Keratinocyte (primary cell): ENCODE measurements around the gene CTXN1. TPM values are rescaled to one million over a fixed set of nuclear protein-coding genes. Genes with fewer than 3 reads are reported as not detected.
A peak's percentile ranks its signal among the peaks of the same experiment; 100 is the strongest.

ENCODE experiments used
- DNase-seq: peaks from one replicate; pipeline ENCODE4 v3.0.0-alpha.2; 2011; ENCODE audit warnings: low read depth, missing footprints, low spot score
- FAIRE-seq: peaks from 2 replicates; lab custom pipeline; 2011; peaks lifted over from hg19 to GRCh38; lab: Jason Lieb, UNC
- H2AFZ ChIP-seq: 2 replicates; pipeline ENCODE4 v1.6.0; 2012; ENCODE audit warnings: low read length, control low read depth, inconsistent platforms; ENCODE audit not compliant: control insufficient read depth
- H3K27ac ChIP-seq: 2 replicates; pipeline ENCODE4 v1.5.1; 2011; ENCODE audit warnings: low read length; ENCODE audit not compliant: control insufficient read depth, insufficient read depth
- H3K27me3 ChIP-seq: 3 replicates; pipeline ENCODE4 v1.6.0; 2011; ENCODE audit warnings: low read length; ENCODE audit not compliant: control insufficient read depth, insufficient read depth; ENCODE audit errors: extremely low read depth
- H3K36me3 ChIP-seq, 2 experiments: 2 replicates in 1 of 2; 3 replicates in 1 of 2; pipeline ENCODE4 v1.5.1; 2011; ENCODE audit warnings: low read length in 2 of 2, mild to moderate bottlenecking in 1 of 2; ENCODE audit not compliant: control insufficient read depth in 2 of 2, insufficient read depth in 2 of 2; ENCODE audit errors: extremely low read depth in 1 of 2
- H3K4me1 ChIP-seq: 3 replicates; pipeline ENCODE4 v1.5.1; 2011; ENCODE audit warnings: low read length; ENCODE audit not compliant: control insufficient read depth, insufficient read depth; ENCODE audit errors: extremely low read depth
- H3K4me2 ChIP-seq: 3 replicates; pipeline ENCODE4 v1.6.0; 2011; ENCODE audit warnings: low read depth, low read length; ENCODE audit not compliant: control insufficient read depth, insufficient read depth; ENCODE audit errors: extremely low read depth
- H3K4me3 ChIP-seq, 3 experiments: fragments of 200-600 bp in 1 of 3; sonication (generic) in 1 of 3; 2 replicates in 2 of 3; 3 replicates in 1 of 3; pipeline ENCODE4 v1.5.1; 2011 to 2016; ENCODE audit warnings: low read length in 3 of 3, mild to moderate bottlenecking in 3 of 3, control low read depth in 2 of 3, inconsistent platforms in 1 of 3, low read depth in 1 of 3, mixed read lengths in 1 of 3, mixed run types in 1 of 3, moderate library complexity in 1 of 3; ENCODE audit not compliant: control insufficient read depth in 2 of 3, insufficient read depth in 2 of 3; ENCODE audit errors: extremely low read depth in 1 of 3
- H3K79me2 ChIP-seq: 2 replicates; pipeline ENCODE4 v1.6.0; 2012; ENCODE audit warnings: low read length; ENCODE audit not compliant: control insufficient read depth, insufficient read depth
- H3K9ac ChIP-seq: 3 replicates; pipeline ENCODE4 v1.6.0; 2011; ENCODE audit warnings: low read length; ENCODE audit not compliant: control insufficient read depth, insufficient read depth; ENCODE audit errors: extremely low read depth
- H3K9me1 ChIP-seq: 3 replicates; pipeline ENCODE4 v1.6.0; 2011; ENCODE audit warnings: low read length; ENCODE audit not compliant: control insufficient read depth, insufficient read depth; ENCODE audit errors: extremely low read depth
- H3K9me3 ChIP-seq: 2 replicates; pipeline ENCODE4 v1.5.1; 2012; ENCODE audit warnings: low read depth, low read length; ENCODE audit not compliant: control insufficient read depth
- H4K20me1 ChIP-seq: 3 replicates; pipeline ENCODE4 v1.6.0; 2011; ENCODE audit warnings: low read length; ENCODE audit not compliant: control insufficient read depth, insufficient read depth; ENCODE audit errors: extremely low read depth
- CTCF ChIP-seq, 3 experiments: IDR thresholded peaks in 1 of 3; conservative IDR thresholded peaks in 1 of 3; optimal IDR thresholded peaks in 1 of 3; 2 replicates in 2 of 3; 3 replicates in 1 of 3; pipeline versions ENCODE3 to v1.5.1; 2011; ENCODE audit warnings: low read length in 3 of 3, mild to moderate bottlenecking in 3 of 3, moderate library complexity in 2 of 3, control low read depth in 1 of 3, inconsistent platforms in 1 of 3; ENCODE audit not compliant: insufficient read depth in 2 of 3; ENCODE audit errors: extremely low read depth in 1 of 3
- EZH2 ChIP-seq: IDR thresholded peaks from one replicate; pipeline ENCODE4 v1.6.1; 2012; ENCODE audit warnings: inconsistent platforms, mild to moderate bottlenecking, low read length, moderate library complexity
- dilution Hi-C: fragments of 300-500 bp; cut with MboI; formaldehyde crosslinking; loops from one replicate; pipeline ENCODE4 v1.7.0; 2020; ENCODE audit warnings: low sequenced_read_pairs; ENCODE audit not compliant: extremely low pct_ligation_motif_present
- polyA plus RNA-seq, 5 experiments: library from polyadenylated mRNA; depleted of rRNA in 3 of 5; stranded (reverse) in 3 of 5; stranded (forward) in 1 of 5; unstranded in 1 of 5; fragments of >200 nt; gene quantifications; 1 replicate in 1 of 5; 2 replicates in 3 of 5; 3 replicates in 1 of 5; pipeline versions ENCODE4 v1.2.1 to v1.2.3, GENCODE V29; 2011 to 2012; ENCODE audit warnings: missing spikeins in 2 of 5, low read depth in 1 of 5, low replicate concordance in 1 of 5

CTXN1 gene
- polyA plus RNA-seq, 1 donor (not counting 4 experiments of a cell fraction or from before 2014, with no cell fraction given): 0.41 TPM

- H3K9me3 ChIP-seq: no peaks in the 10 kb centered on the region
- H3K4me3 ChIP-seq: peak overlapping the region in 1 of 3 experiments; percentile 11
- dilution Hi-C loops: no loop called here
- peaks cover 26 to 27% of the 10 kb centered on the region in 2 experiments for H3K36me3 ChIP-seq
- H3K9me1 ChIP-seq: peaks cover 3% of the 10 kb centered on the region
- H2AFZ ChIP-seq: no peak overlapping the region
- TF ChIP-seq CTCF (optimal IDR thresholded peaks at IDR 0.05 in 1 of 3, IDR thresholded peaks at IDR 0.05 in 1 of 3, conservative IDR thresholded peaks at IDR 0.05 in 1 of 3; ENCODE audit: extremely low read depth in 1 of 3, insufficient read depth in 2 of 3, low read length in 3 of 3) (peak; percentile 47 to 63 (median 50)), EZH2 (no peak)
- FAIRE-seq (peak; percentile 43), DNase-seq (no peak)
- H3K79me2 ChIP-seq: no peaks in the 10 kb centered on the region
- H4K20me1 ChIP-seq: no peaks in the 10 kb centered on the region
- peak overlapping the region; percentile 79 for H3K9ac ChIP-seq
- peak overlapping the region; percentile 92 for H3K27ac ChIP-seq
- H3K4me1 ChIP-seq: peaks cover 27% of the 10 kb centered on the region
- H3K4me2 ChIP-seq: peak overlapping the region; percentile 55
- no peaks in the 10 kb centered on the region for H3K27me3 ChIP-seq
Observed at GRCh38 chr19:7928741-7929701, 3.1 kb upstream of the CTXN1 start.

- dilution Hi-C loops: no loop called here
- TF ChIP-seq EZH2 (no peak), CTCF (optimal IDR thresholded peaks at IDR 0.05 in 1 of 3, IDR thresholded peaks at IDR 0.05 in 1 of 3, conservative IDR thresholded peaks at IDR 0.05 in 1 of 3; ENCODE audit: extremely low read depth in 1 of 3, insufficient read depth in 2 of 3, low read length in 3 of 3) (no peak)
- peaks cover 3% of the 10 kb centered on the region for H3K9me1 ChIP-seq
- FAIRE-seq (no peak), DNase-seq (no peak)
- no peaks in the 10 kb centered on the region for H3K27me3 ChIP-seq
- no peaks in the 10 kb centered on the region for H4K20me1 ChIP-seq
- peaks cover 27% of the 10 kb centered on the region for H3K4me1 ChIP-seq
- no peaks in the 10 kb centered on the region for H3K9me3 ChIP-seq
- H3K79me2 ChIP-seq: no peaks in the 10 kb centered on the region
- peak overlapping the region; percentile 79 for H3K9ac ChIP-seq
- no peak overlapping the region for H2AFZ ChIP-seq
- no peak overlapping the region for H3K4me3 ChIP-seq
- H3K4me2 ChIP-seq: peak overlapping the region; percentile 55
- H3K36me3 ChIP-seq: peaks cover 20 to 23% of the 10 kb centered on the region in 2 experiments
- peak overlapping the region; percentile 92 for H3K27ac ChIP-seq
Observed at GRCh38 chr19:7928334-7928706, 2.4 kb upstream of the CTXN1 start.
